Activated CD4-positive, alpha-beta T cell treated with anti-CD3 and anti-CD28 coated beads for 4 hours (primary cell): ENCODE data around the gene RDH11.
"Not testable (repeated sequence)": the region's sequence is repeated elsewhere in the genome, so short reads cannot be mapped to it uniquely, and the experiment has no call there.

Source experiments
- DNase-seq, 2 donors: peaks; one replicate each; pipeline ENCODE4 v3.0.0-alpha.2; 2020

Gene RDH11, protein sequence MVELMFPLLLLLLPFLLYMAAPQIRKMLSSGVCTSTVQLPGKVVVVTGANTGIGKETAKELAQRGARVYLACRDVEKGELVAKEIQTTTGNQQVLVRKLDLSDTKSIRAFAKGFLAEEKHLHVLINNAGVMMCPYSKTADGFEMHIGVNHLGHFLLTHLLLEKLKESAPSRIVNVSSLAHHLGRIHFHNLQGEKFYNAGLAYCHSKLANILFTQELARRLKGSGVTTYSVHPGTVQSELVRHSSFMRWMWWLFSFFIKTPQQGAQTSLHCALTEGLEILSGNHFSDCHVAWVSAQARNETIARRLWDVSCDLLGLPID

DNA sequence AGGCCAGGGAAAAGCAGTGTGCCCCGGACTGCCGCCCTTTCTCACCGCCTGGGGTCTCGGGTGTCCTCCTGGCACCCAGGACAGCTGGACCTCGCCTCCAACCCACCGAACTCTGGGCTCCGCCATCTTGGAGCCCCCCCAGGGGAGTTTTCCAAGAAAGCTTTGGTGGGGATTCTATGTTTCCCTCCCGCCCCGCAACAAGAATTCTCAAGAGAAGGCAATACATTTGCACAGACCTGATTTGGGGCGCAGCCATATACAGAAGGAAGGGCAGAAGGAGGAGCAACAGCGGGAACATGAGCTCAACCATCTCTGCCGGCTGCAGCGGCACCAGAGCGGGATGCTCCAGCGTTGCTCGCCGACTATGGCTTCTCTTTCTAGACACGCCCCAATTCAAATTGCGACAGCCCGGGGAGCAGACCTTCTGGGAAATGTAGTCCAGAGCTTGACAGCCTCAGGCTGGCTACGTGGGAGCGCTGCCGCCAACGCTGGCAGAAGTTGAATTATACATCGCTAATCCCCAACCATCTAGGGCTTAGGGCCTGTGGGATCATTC, at the start of gene RDH11:
Gene RDH11 (minus strand): TSS at position 371 of the 556 bp plus-strand sequence. CDS start 61 bp downstream, at position 310.
- peak; percentile 77 to 78 for DNase-seq

DNA sequence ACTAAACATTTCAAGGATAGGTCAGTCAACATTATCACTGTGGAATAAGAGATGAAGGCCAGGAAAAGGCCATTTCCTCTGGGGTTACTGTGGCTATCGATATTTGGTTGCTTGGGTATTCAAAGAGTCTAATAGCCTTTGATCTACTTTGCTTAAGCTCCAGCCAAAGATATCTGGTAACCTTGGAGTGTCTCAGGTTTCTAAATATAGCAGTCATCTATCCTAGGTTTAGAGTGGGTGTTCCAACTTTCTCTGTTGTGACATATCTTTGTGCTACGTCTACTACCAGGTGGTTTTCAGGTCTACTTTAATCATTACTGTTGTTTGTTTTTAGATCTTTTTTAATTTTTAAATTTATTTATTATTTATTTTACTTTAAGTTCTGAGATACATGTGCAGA, 48.5 kb upstream of the RDH11 start:
- DNase-seq: no peak

GRCh38 chr14:67738740-67739504, 43.4 kb upstream of the RDH11 start:
- DNase-seq: peak; percentile 3 to 23

DNA sequence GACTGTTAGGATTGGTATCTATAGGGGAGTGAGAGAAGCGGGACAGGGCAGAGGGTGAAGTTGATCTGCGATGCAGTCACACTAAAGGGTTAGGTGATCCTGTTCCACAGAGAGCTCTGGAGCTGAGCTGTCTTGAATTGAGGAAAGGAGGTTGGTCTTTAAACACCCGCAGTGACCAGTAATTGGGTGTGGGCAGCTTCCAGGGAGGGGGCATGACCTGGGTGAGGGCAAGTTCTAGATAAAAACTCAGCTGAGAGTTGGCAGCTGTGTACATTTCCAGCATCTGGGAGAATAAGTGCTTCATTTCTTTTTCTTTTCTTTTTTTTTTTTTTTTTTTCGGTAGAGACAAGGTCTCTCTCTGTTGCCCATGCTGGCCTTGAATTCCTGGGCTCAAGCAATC, 41.2 kb upstream of the RDH11 start:
- DNase-seq: no peak

- no peak for DNase-seq
These were observed 40.0 kb upstream of the RDH11 start for GRCh38 chr14:67735336-67736147.

DNA sequence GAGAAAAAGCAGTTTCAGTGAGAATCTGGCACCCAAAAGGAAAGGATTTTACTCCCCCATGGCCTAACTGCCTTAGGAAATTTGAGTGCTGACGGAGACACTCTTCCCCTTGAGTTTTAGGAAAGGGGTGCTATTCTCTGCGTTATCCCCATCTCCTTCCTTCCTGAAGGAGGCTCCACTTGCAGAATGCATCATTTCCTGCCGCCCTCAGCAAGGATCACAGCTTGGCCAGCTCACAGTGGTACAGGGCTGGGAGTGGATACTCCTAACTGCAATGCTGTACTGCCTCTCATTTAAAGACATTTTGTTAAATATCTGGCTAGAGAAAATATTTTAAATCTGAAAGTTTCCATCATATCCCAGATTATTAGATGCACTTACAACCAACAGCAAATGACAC, 39.1 kb upstream of the RDH11 start:
- DNase-seq: no peak

GRCh38 chr14:67733616-67734015, 38.1 kb upstream of the RDH11 start:
- no peak for DNase-seq

GRCh38 chr14:67729072-67729885, 33.7 kb upstream of the RDH11 start:
- DNase-seq: no peak

- no peak for DNase-seq
These were observed 32.7 kb upstream of the RDH11 start for GRCh38 chr14:67728258-67728657.

- no peak for DNase-seq
These were observed 31.8 kb upstream of the RDH11 start for GRCh38 chr14:67727361-67727760.

GRCh38 chr14:67725171-67725570, 29.6 kb upstream of the RDH11 start:
- no peak for DNase-seq

DNA sequence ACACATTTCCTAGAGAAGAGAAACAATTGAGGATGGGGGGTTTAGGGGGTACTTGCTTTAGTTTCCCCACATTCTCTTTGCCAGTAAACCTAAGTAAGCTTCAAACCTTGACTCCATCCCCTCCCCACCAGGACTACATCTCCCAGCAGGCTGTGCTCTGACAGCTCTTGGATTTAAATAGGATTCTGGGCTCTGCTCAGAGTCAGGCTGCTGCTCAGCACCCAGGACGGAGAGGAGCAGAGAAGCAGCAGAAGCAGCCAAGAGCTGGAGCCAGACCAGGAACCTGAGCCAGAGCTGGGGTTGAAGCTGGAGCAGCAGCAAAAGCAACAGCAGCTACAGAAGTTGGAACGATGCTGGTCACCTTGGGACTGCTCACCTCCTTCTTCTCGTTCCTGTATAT, 26.7 kb upstream of the RDH11 start:
- no peak for DNase-seq

GRCh38 chr14:67721875-67722274, 26.3 kb upstream of the RDH11 start:
- DNase-seq: no peak

GRCh38 chr14:67719866-67720265, 24.3 kb upstream of the RDH11 start:
- no peak for DNase-seq

- not testable (repeated sequence) for DNase-seq
These were observed 23.8 kb upstream of the RDH11 start for GRCh38 chr14:67719385-67719784.

DNA sequence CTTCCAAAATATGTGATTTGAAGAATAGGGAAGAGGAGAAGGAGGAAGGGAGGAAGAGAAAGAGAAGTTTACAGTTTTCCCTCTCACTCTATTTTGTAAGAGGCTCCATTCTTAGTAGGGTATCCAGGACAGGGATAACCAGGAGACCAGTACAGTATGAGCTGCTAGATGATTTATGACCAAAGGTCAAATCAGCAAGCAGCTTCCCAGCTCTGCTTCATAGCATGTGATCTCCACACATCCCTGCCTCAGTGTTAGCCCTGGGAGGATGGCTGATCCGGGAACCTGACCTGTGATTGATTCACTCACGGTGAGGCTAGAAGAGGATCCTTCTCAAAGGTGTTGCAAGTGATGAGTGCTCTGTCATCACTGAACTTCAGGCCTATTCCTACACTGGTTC, 22.7 kb upstream of the RDH11 start:
- DNase-seq: no peak

DNA sequence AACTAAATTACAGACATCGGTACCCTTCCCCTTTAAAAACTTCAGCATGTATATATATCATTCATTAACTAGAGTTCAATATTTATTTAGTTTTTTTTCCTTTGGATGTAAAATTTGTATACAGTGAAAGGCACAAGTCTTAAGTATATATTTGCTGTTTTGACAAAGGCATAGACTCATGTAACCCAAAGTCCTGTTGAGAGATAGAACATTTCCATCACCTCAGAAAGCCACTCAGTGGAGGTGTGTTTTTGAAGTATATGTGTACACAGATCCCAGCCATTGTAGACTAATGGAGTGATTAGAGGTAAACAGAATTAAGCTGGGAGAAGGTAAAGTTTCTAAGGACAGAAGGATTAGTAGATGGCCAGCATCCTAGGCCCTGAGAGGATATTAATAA, 21.5 kb upstream of the RDH11 start:
- DNase-seq: no peak

GRCh38 chr14:67710209-67710608, 14.6 kb upstream of the RDH11 start:
- no peak for DNase-seq

DNA sequence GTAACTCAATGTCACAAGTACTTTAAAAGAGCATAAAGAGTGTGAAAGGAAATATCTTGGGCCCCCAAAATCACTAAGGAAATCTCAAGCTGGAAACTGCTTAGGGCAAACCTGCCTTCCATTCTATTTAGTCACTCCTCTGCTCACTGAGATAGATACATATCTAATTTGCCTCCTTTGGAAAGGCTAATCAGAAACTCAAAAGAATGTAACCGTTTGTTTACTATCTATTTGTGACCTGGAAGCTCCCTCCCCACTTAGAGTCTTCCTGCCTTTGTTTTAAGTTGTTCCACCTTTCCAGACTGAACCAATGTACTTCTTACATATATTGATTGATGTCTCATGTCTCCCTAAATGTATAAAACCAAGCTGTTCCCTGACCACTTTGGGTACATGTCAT, 14.2 kb upstream of the RDH11 start:
- not testable (repeated sequence) for DNase-seq

GRCh38 chr14:67709346-67709745, 13.8 kb upstream of the RDH11 start:
- not testable (repeated sequence) for DNase-seq

GRCh38 chr14:67705211-67705610, 9.6 kb upstream of the RDH11 start:
- DNase-seq: no peak

DNA sequence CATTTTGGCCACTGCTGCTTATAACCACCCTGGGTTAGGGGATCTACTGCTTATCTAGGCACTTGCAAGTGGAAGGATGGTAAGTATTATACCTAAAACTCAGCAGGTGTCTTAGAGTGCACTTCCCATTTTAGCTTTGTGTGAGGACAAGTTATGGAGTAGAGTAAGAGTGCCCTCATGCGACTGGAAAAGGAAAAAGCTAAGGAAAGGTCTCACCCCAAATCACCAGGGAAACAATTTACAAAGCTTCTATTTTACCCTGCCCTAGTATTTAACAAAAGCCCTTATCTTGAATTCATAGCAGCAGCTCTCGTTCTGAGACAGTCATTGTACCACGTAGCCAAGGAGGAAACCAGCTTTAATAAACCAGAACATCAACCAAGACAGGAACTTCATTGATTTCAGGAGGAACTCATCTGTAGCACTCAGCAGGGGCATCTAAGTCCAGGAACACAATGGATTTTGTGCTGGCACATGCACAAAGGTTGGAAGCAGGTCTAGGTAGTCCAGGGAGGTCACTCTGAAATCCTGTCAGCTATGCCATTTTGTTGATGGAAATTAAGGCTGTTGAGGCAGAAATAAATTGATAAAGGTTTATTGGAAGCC, 9.0 kb upstream of the RDH11 start:
- DNase-seq: peak in 1 of 2 donors; percentile 50
